HL-60 (cell line): ENCODE measurements around the gene LPXN.

Source experiments
- GABPA ChIP-seq: IDR thresholded peaks from 2 replicates; pipeline ENCODE4 v1.6.1; 2012; ENCODE audit warnings: low read depth
- TF ChIP-seq, protein P1 (sequence below): IDR thresholded peaks from one replicate; pipeline ENCODE4 v1.5.1; 2011; ENCODE audit warnings: low read length, control low read depth, inconsistent platforms; ENCODE audit not compliant: insufficient read depth

GRCh38 chr11:58513747-58514367 lies 61.8 kb downstream of the LPXN start:
- TF ChIP-seq, protein P1, sequence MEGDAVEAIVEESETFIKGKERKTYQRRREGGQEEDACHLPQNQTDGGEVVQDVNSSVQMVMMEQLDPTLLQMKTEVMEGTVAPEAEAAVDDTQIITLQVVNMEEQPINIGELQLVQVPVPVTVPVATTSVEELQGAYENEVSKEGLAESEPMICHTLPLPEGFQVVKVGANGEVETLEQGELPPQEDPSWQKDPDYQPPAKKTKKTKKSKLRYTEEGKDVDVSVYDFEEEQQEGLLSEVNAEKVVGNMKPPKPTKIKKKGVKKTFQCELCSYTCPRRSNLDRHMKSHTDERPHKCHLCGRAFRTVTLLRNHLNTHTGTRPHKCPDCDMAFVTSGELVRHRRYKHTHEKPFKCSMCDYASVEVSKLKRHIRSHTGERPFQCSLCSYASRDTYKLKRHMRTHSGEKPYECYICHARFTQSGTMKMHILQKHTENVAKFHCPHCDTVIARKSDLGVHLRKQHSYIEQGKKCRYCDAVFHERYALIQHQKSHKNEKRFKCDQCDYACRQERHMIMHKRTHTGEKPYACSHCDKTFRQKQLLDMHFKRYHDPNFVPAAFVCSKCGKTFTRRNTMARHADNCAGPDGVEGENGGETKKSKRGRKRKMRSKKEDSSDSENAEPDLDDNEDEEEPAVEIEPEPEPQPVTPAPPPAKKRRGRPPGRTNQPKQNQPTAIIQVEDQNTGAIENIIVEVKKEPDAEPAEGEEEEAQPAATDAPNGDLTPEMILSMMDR, result peak; percentile 36
- no peak for TF ChIP-seq GABPA
